NAMALWA (cell line): ENCODE results near the gene MYO3B.
"Not testable (repeated sequence)": the region's sequence is repeated elsewhere in the genome, so short reads cannot be mapped to it uniquely, and the experiment has no call there.

Experiments
- DNase-seq: peaks from one replicate; pipeline ENCODE4 v3.0.0-alpha.2; 2015; ENCODE audit warnings: low spot score

MYO3B gene

GRCh38 chr2:170213281-170213625 is 35.3 kb downstream of the MYO3B start:
- DNase-seq, result not testable (repeated sequence)

GRCh38 chr2:170213651-170214050 is 35.7 kb downstream of the MYO3B start:
- DNase-seq, result no peak

- DNase-seq, result no peak
These were observed 36.5 kb downstream of the MYO3B start for GRCh38 chr2:170214309-170214948.

GRCh38 chr2:170215021-170215420 is 37.1 kb downstream of the MYO3B start:
- no peak for DNase-seq

GRCh38 chr2:170216428-170216827 is 38.5 kb downstream of the MYO3B start:
- no peak for DNase-seq

GRCh38 chr2:170216981-170217380 is 39.0 kb downstream of the MYO3B start:
- DNase-seq, result no peak

GRCh38 chr2:170217778-170218251 is 39.9 kb downstream of the MYO3B start:
- no peak for DNase-seq

- DNase-seq, result no peak
These were observed 40.5 kb downstream of the MYO3B start for GRCh38 chr2:170218456-170218855.

GRCh38 chr2:170218931-170219330 is 41.0 kb downstream of the MYO3B start:
- DNase-seq, result no peak

- no peak for DNase-seq
These were observed 43.7 kb downstream of the MYO3B start for GRCh38 chr2:170221317-170222288.

- no peak for DNase-seq
These were observed 44.4 kb downstream of the MYO3B start for GRCh38 chr2:170222298-170222697.

- no peak for DNase-seq
These were observed 44.9 kb downstream of the MYO3B start for GRCh38 chr2:170222842-170223241.

GRCh38 chr2:170224692-170225294 is 46.8 kb downstream of the MYO3B start:
- no peak for DNase-seq

GRCh38 chr2:170226216-170226615 is 48.3 kb downstream of the MYO3B start:
- no peak for DNase-seq

- DNase-seq, result peak; percentile 20
These were observed 49.6 kb downstream of the MYO3B start for GRCh38 chr2:170227507-170227947.

- no peak for DNase-seq
These were observed 50.0 kb downstream of the MYO3B start for GRCh38 chr2:170227951-170228350.

- no peak for DNase-seq
These were observed 50.5 kb downstream of the MYO3B start for GRCh38 chr2:170228429-170228828.

GRCh38 chr2:170229125-170229524 is 51.2 kb downstream of the MYO3B start:
- no peak for DNase-seq

- DNase-seq, result no peak
These were observed 51.8 kb downstream of the MYO3B start for GRCh38 chr2:170229744-170230143.

GRCh38 chr2:170235860-170236679 is 58.1 kb downstream of the MYO3B start:
- DNase-seq, result peak; percentile 86

GRCh38 chr2:170236680-170237047 is 58.7 kb downstream of the MYO3B start:
- DNase-seq, result no peak

- DNase-seq, result no peak
These were observed 59.7 kb downstream of the MYO3B start for GRCh38 chr2:170237572-170238120.
